ENCODE results near the gene MYRIP. TPM values are rescaled to one million over a fixed set of nuclear protein-coding genes. Genes with fewer than 3 reads are reported as not detected.

Gene MYRIP
- total RNA-seq, 4 donors from 2014 or later = 3.5 to 31.1 (median 12.1) TPM

DNA sequence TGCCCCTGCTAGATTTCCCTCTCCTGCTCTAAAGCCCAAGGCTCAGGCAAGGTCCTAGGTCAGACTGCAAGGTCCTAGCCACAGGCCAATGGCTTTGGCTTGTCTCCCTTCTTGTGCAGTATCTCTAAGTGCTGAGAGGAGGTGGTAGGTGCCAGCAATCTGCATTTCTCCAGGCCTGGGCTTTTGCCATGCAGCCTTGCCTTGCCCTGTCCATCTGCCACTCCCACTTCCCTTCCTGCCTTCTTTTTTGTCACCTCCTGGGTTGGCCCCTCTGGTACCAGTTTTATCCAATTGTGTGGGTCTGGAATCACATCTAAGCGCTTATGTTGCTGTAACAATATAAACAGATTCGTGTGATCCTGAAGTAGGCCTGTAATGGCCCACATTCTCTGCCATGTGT, 109.9 kb downstream of the MYRIP start:
- no peak for DNase-seq
- Histone ChIP-seq H3K27ac (no peak overlapping the region), H3K4me1 (no peaks in the 10 kb centered on the region), H3K27me3 (no peaks in the 10 kb centered on the region), H3K9me3 (no peaks in the 10 kb centered on the region), H3K36me3 (no peaks in the 10 kb centered on the region), H3K4me3 (no peak overlapping the region)
- intact Hi-C loops (cut with DNase I; ENCODE audit: low total_unique reads) = no loop called here
- TF ChIP-seq, protein P1, sequence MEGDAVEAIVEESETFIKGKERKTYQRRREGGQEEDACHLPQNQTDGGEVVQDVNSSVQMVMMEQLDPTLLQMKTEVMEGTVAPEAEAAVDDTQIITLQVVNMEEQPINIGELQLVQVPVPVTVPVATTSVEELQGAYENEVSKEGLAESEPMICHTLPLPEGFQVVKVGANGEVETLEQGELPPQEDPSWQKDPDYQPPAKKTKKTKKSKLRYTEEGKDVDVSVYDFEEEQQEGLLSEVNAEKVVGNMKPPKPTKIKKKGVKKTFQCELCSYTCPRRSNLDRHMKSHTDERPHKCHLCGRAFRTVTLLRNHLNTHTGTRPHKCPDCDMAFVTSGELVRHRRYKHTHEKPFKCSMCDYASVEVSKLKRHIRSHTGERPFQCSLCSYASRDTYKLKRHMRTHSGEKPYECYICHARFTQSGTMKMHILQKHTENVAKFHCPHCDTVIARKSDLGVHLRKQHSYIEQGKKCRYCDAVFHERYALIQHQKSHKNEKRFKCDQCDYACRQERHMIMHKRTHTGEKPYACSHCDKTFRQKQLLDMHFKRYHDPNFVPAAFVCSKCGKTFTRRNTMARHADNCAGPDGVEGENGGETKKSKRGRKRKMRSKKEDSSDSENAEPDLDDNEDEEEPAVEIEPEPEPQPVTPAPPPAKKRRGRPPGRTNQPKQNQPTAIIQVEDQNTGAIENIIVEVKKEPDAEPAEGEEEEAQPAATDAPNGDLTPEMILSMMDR (IDR thresholded peaks at IDR 0.05) = no peak
- no peak for TF ChIP-seq POLR2A (IDR thresholded peaks at IDR 0.05)

DNA sequence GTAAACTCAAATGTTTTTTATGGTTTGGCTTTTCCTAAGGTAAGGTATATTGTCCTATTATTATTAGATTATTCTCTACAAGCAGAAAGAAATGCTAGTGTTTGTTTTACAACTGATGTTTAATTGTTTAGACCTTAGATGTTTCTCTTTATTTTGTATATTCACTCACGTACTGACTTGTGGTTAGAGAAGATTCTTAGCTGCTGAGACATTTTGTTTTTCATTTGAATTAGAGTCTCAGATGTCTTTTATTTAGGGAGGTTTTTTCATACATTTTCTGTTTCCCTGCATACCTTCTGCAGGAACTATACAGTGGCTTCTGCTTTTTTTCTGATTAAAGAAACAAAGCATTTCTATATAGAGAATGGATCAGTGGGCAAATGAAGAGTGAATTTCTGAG, 110.9 kb downstream of the MYRIP start:
- TF ChIP-seq, protein P1 (IDR thresholded peaks at IDR 0.05) = no peak
- no peak for TF ChIP-seq POLR2A (IDR thresholded peaks at IDR 0.05)
- Histone ChIP-seq H3K9me3 (no peaks in the 10 kb centered on the region), H3K27ac (no peak overlapping the region), H3K27me3 (no peaks in the 10 kb centered on the region), H3K36me3 (no peaks in the 10 kb centered on the region), H3K4me3 (no peak overlapping the region), H3K4me1 (no peaks in the 10 kb centered on the region)
- intact Hi-C loops (cut with DNase I; ENCODE audit: low total_unique reads) = no loop called here
- no peak for DNase-seq

DNA sequence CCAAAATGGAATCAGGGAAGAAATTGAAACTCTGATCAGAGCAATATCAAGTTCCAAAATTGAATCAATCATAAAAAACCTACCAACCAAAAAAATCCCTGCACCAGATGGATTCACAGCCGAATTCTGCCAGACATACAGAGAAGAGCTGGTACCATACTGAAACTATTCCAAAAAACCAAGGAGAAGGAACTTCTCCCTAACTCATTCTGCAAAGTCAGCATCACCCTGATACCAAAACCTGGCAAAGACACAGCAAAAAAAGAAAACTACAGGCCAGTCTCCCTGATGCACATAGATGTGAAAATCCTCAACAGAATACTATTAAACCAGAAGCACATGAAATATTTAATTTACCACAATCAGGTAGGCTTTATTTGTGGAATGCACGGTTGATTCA, 118.1 kb downstream of the MYRIP start:
- intact Hi-C loops (cut with DNase I; ENCODE audit: low total_unique reads) = no loop called here
- TF ChIP-seq, protein P1 (IDR thresholded peaks at IDR 0.05) = no peak
- TF ChIP-seq POLR2A (IDR thresholded peaks at IDR 0.05) = no peak
- no peak overlapping the region for H3K4me3 ChIP-seq
- H3K27me3 ChIP-seq = no peaks in the 10 kb centered on the region
- no peaks in the 10 kb centered on the region for H3K9me3 ChIP-seq
- DNase-seq = no peak
- H3K36me3 ChIP-seq = no peaks in the 10 kb centered on the region
- no peaks in the 10 kb centered on the region for H3K4me1 ChIP-seq
- H3K27ac ChIP-seq = no peak overlapping the region

DNA sequence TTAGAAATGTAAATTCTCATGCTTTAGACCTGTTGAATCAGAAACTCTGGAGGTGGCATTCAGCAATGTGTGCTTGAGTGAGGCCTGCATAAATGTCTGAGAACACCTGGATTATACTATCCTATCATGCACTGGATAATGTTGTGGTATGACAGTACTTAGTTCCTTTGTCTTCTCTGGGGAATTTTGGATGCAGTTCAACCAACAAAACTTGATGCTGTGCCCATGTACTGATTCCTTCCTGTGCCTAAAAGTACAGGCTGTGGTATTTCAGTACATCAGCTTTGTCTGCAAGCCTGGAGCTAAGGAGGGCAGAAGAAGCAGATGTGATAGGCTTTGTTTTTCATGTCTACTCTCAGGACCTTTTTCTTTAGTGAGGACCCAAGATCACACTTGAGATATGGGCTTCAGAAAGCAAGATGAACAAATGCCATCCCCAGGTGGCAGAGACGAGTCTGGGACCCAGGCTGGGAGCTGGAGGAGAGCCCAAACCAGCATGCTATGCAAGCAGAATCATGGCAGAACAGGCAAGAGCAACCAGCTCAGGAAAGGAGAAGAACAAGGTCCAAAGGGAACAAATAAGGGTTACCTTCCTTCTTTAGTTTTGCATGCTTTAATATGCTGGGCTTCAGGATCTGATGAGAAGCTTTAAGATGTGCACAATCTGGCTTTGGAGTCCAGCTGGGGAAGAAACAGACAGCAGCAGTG, 124.7 kb downstream of the MYRIP start:
- intact Hi-C loops (cut with DNase I; ENCODE audit: low total_unique reads) = no loop called here
- H3K27ac ChIP-seq = no peak overlapping the region

DNA sequence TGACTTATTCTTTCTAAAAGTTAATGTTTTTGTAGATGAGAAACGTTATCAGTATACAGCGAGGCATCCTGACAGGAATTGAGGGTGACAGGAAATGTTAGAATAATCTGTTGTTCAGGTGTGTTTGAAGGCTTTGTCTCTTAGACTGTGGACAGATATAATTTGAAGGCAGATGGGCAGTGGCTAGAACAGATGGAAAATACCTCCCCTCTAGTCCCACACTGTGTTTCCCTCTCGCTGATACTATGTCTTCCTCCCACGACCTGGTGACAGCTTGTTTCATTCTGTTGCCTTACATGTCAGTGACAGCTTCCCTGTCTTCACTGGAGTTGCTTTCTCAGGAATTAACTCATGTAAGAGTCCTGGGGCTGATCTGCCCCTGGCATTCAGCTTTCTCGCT, 125.3 kb downstream of the MYRIP start:
- no peak overlapping the region for H3K27ac ChIP-seq
- no peak for TF ChIP-seq POLR2A (IDR thresholded peaks at IDR 0.05)
- TF ChIP-seq, protein P1 (IDR thresholded peaks at IDR 0.05) = no peak
- no peaks in the 10 kb centered on the region for H3K36me3 ChIP-seq
- H3K27me3 ChIP-seq = no peaks in the 10 kb centered on the region
- H3K9me3 ChIP-seq = no peaks in the 10 kb centered on the region
- no peak for DNase-seq
- intact Hi-C loops (cut with DNase I; ENCODE audit: low total_unique reads) = no loop called here
- no peaks in the 10 kb centered on the region for H3K4me1 ChIP-seq
- H3K4me3 ChIP-seq = no peak overlapping the region

More for the DNA sequence above, 124.7 kb downstream of the MYRIP start:
- DNase-seq = no peak
- TF ChIP-seq, protein P1 (IDR thresholded peaks at IDR 0.05) = no peak
- TF ChIP-seq POLR2A (IDR thresholded peaks at IDR 0.05) = no peak
- Histone ChIP-seq H3K4me1 (no peaks in the 10 kb centered on the region), H3K36me3 (no peaks in the 10 kb centered on the region), H3K27me3 (no peaks in the 10 kb centered on the region), H3K9me3 (no peaks in the 10 kb centered on the region), H3K4me3 (no peak overlapping the region)

All from uterus (tissue), 4 donors.